IMR-90 (cell line): ENCODE data around the gene EFCAB8. TPM values are rescaled to one million over a fixed set of nuclear protein-coding genes. Genes with fewer than 3 reads are reported as not detected.

ENCODE experiments used
- ATAC-seq: fragments of 200-7000 bp; cut with Tn5 transposase; 2 replicates; pipeline ENCODE4 v1.9.1; 2020; ENCODE audit warnings: low read depth, mild to moderate bottlenecking, moderate library complexity
- BruUV-seq: library from RNA; stranded (reverse); fragments of 400-500 nt; replicated peaks from 2 replicates; lab custom pipeline; 2021; lab: Mats Ljungman, UMichigan
- CTCF ChIA-PET: fragments of 300-600 bp; formaldehyde crosslinking; extraction: SDS; loops from one replicate; lab custom pipeline; 2021; ENCODE audit warnings: antibody characterized with exemption; lab: Yijun Ruan, JAX
- POLR2A ChIA-PET: fragments of 300-600 bp; sonication (Branson Sonifier 250); formaldehyde crosslinking; loops from one replicate; lab custom pipeline; 2022; ENCODE audit warnings: antibody characterized with exemption; ENCODE audit not compliant: unreplicated experiment; lab: Charles Lee
- DNase-seq: peaks from one replicate; pipeline ENCODE4 v3.0.0; 2013
- H2AFZ ChIP-seq: replicated peaks from 2 replicates; pipeline ENCODE3; 2013; ENCODE audit warnings: low read length, mild to moderate bottlenecking; ENCODE audit not compliant: poor library complexity
- H2AK5ac ChIP-seq: 2 replicates; pipeline ENCODE4 v1.6.1; 2013; ENCODE audit warnings: low read depth, low read length, inconsistent platforms
- H2AK9ac ChIP-seq: replicated peaks from 2 replicates; pipeline ENCODE3; 2013; ENCODE audit warnings: mild to moderate bottlenecking, low read depth, low read length, moderate library complexity; ENCODE audit not compliant: poor library complexity
- H2BK120ac ChIP-seq: 2 replicates; pipeline ENCODE4 v1.6.1; 2013; ENCODE audit warnings: low read depth, low read length, inconsistent platforms
- H2BK15ac ChIP-seq: 3 replicates; pipeline ENCODE4 v1.6.1; 2013; ENCODE audit warnings: low read depth, low read length, inconsistent platforms
- H2BK20ac ChIP-seq: 2 replicates; pipeline ENCODE4 v1.6.1; 2013; ENCODE audit warnings: low read depth, mild to moderate bottlenecking, inconsistent platforms, low read length, moderate library complexity
- H2BK5ac ChIP-seq: 2 replicates; pipeline ENCODE4 v1.6.1; 2013; ENCODE audit warnings: mild to moderate bottlenecking, low read depth, low read length, inconsistent platforms; ENCODE audit not compliant: poor library complexity, severe bottlenecking
- H3K14ac ChIP-seq: replicated peaks from 2 replicates; pipeline ENCODE4 v1.6.1; 2013; ENCODE audit warnings: low read depth, low read length, inconsistent platforms
- H3K18ac ChIP-seq: 2 replicates; pipeline ENCODE4 v1.6.1; 2013; ENCODE audit warnings: low read depth, low read length, control low read depth
- H3K23ac ChIP-seq: 2 replicates; pipeline ENCODE4 v1.6.1; 2013; ENCODE audit warnings: low read depth, low read length, inconsistent platforms
- H3K27ac ChIP-seq: 2 replicates; pipeline ENCODE4 v1.5.1; 2013; ENCODE audit warnings: mild to moderate bottlenecking, control low read depth, low read length; ENCODE audit not compliant: insufficient read depth
- H3K27me3 ChIP-seq: 2 replicates; pipeline ENCODE4 v1.6.1; 2013; ENCODE audit warnings: low read length; ENCODE audit not compliant: control insufficient read depth, insufficient read depth
- H3K36me3 ChIP-seq: 2 replicates; pipeline ENCODE4 v1.6.1; 2013; ENCODE audit warnings: low read length, mixed read lengths; ENCODE audit not compliant: control insufficient read depth, insufficient read depth
- H3K4ac ChIP-seq: 2 replicates; pipeline ENCODE4 v1.6.1; 2013; ENCODE audit warnings: low read depth, low read length, inconsistent platforms
- H3K4me1 ChIP-seq: 2 replicates; pipeline ENCODE4 v1.6.1; 2013; ENCODE audit warnings: low read length, mixed read lengths; ENCODE audit not compliant: control insufficient read depth, insufficient read depth
- H3K4me2 ChIP-seq: 2 replicates; pipeline ENCODE4 v1.6.1; 2013; ENCODE audit warnings: low read depth, mild to moderate bottlenecking, control low read depth, low read length, moderate library complexity
- H3K4me3 ChIP-seq: 2 replicates; pipeline ENCODE4 v1.5.1; 2013; ENCODE audit warnings: low read depth, mild to moderate bottlenecking, control low read depth, low read length, moderate library complexity; ENCODE audit not compliant: insufficient read depth
- H3K56ac ChIP-seq: 2 replicates; pipeline ENCODE4 v1.6.1; 2013; ENCODE audit warnings: low read length, inconsistent platforms; ENCODE audit not compliant: insufficient read depth; ENCODE audit errors: extremely low read depth
- H3K79me1 ChIP-seq, 2 experiments: 2 replicates each; pipeline ENCODE4 v1.6.1; 2013; ENCODE audit warnings: low read length in 2 of 2, inconsistent platforms in 1 of 2, low read depth in 1 of 2
- H3K9ac ChIP-seq: 2 replicates; pipeline ENCODE4 v1.6.1; 2013; ENCODE audit warnings: low read depth, low read length, control low read depth
- H3K9me1 ChIP-seq: 2 replicates; pipeline ENCODE4 v1.6.1; 2013; ENCODE audit warnings: low read length, inconsistent platforms; ENCODE audit not compliant: insufficient read depth
- H3K9me3 ChIP-seq: 2 replicates; pipeline ENCODE4 v1.6.1; 2013; ENCODE audit warnings: low read length; ENCODE audit not compliant: control insufficient read depth, insufficient read depth
- H4K20me1 ChIP-seq: 2 replicates; pipeline ENCODE4 v1.6.1; 2013; ENCODE audit warnings: low read length, inconsistent platforms; ENCODE audit not compliant: insufficient read depth
- H4K5ac ChIP-seq: 2 replicates; pipeline ENCODE4 v1.6.1; 2013; ENCODE audit warnings: mild to moderate bottlenecking, low read depth, low read length, control low read depth
- H4K8ac ChIP-seq, 2 experiments: 2 replicates each; pipeline ENCODE4 v1.6.1; 2013; ENCODE audit warnings: low read depth in 2 of 2, low read length in 2 of 2, control low read depth in 1 of 2, inconsistent platforms in 1 of 2
- H4K91ac ChIP-seq: 2 replicates; pipeline ENCODE4 v1.6.1; 2013; ENCODE audit warnings: low read depth, low read length, inconsistent platforms; ENCODE audit not compliant: insufficient read depth
- BHLHE40 ChIP-seq: fragments of 150-350 bp; IDR thresholded peaks from 2 replicates; pipeline ENCODE4 v1.6.1; 2016; ENCODE audit warnings: mild to moderate bottlenecking, low read depth, low read length
- CEBPB ChIP-seq: IDR thresholded peaks from 2 replicates; pipeline ENCODE4 v1.6.1; 2012; ENCODE audit warnings: low read depth, low read length, improper control_type of control experiment
- CHD1 ChIP-seq: IDR thresholded peaks from 2 replicates; pipeline ENCODE4 v1.6.1; 2012; ENCODE audit warnings: low read depth, low read length, improper control_type of control experiment
- CTCF ChIP-seq: conservative IDR thresholded peaks from 2 replicates; pipeline ENCODE4 v1.5.1; 2012; ENCODE audit warnings: mild to moderate bottlenecking, low read depth, low read length, improper control_type of control experiment
- ELK1 ChIP-seq: fragments of 150-350 bp; IDR thresholded peaks from 2 replicates; pipeline ENCODE4 v1.6.1; 2016; ENCODE audit warnings: low read depth, mild to moderate bottlenecking, low read length, moderate library complexity, borderline replicate concordance
- FOS ChIP-seq: fragments of 150-350 bp; IDR thresholded peaks from 2 replicates; pipeline ENCODE4 v1.6.1; 2016; ENCODE audit warnings: low read depth, low read length
- MAFK ChIP-seq: IDR thresholded peaks from 2 replicates; pipeline ENCODE4 v1.6.1; 2012; ENCODE audit warnings: low read depth, low read length, improper control_type of control experiment
- MAZ ChIP-seq: IDR thresholded peaks from 2 replicates; pipeline ENCODE4 v1.6.1; 2012; ENCODE audit warnings: low read depth, mild to moderate bottlenecking, low read length, improper control_type of control experiment, moderate library complexity, borderline replicate concordance
- MXI1 ChIP-seq: IDR thresholded peaks from 2 replicates; pipeline ENCODE4 v1.6.1; 2012; ENCODE audit warnings: low read depth, mild to moderate bottlenecking, low read length, moderate library complexity, borderline replicate concordance
- NFE2L2 ChIP-seq: fragments of 150-350 bp; IDR thresholded peaks from 2 replicates; pipeline ENCODE4 v1.6.1; 2016; ENCODE audit warnings: low read depth, mild to moderate bottlenecking, low read length
- POLR2A ChIP-seq: IDR thresholded peaks from 2 replicates; pipeline ENCODE4 v1.6.1; 2012; ENCODE audit warnings: mild to moderate bottlenecking, low read depth, low read length
- RAD21 ChIP-seq: IDR thresholded peaks from 2 replicates; pipeline ENCODE4 v1.6.1; 2012; ENCODE audit warnings: low read length, improper control_type of control experiment
- RCOR1 ChIP-seq: IDR thresholded peaks from 2 replicates; pipeline ENCODE4 v1.6.1; 2012; ENCODE audit warnings: mild to moderate bottlenecking, low read length, improper control_type of control experiment; ENCODE audit not compliant: insufficient replicate concordance
- RFX5 ChIP-seq: IDR thresholded peaks from 2 replicates; pipeline ENCODE4 v1.8.0; 2012; ENCODE audit warnings: low read depth, mild to moderate bottlenecking, low read length, moderate library complexity
- USF2 ChIP-seq: fragments of 150-350 bp; IDR thresholded peaks from 2 replicates; pipeline ENCODE4 v1.6.1; 2017; ENCODE audit warnings: mild to moderate bottlenecking, antibody characterized with exemption, low read length, low read depth
- WGBS, 2 experiments: methylation state at CpG; one replicate each; pipeline versions ENCODE4 v1.1.5 to v1.1.7; 2013; ENCODE audit warnings: missing lambda C conversion rate in 2 of 2; ENCODE audit not compliant: insufficient read length in 1 of 2; ENCODE audit errors: extremely low coverage in 2 of 2; 5-methylcytosine and 5-hydroxymethylcytosine counted together
- dilution Hi-C: fragments of 300-500 bp; cut with HindIII; formaldehyde crosslinking; loops from one replicate; pipeline ENCODE4 v1.14.3; 2018; ENCODE audit warnings: low sequenced_read_pairs; ENCODE audit not compliant: unreplicated experiment
- in situ Hi-C: fragments of 300-500 bp; cut with MboI; formaldehyde crosslinking; loops from 3 replicates; pipeline ENCODE4 v1.14.3; 2019; ENCODE audit warnings: low sequenced_read_pairs, inconsistent platforms, mixed read lengths
- intact Hi-C: fragments of 100-400 bp; cut with micrococcal nuclease; formaldehyde crosslinking; loops from 2 replicates; pipeline ENCODE4 v1.10.0; 2022
- polyA plus RNA-seq, 3 experiments: library from polyadenylated mRNA; depleted of rRNA; stranded (reverse); fragments of >200 nt; gene quantifications; 2 replicates each; pipeline ENCODE4 v1.2.3, GENCODE V29; 2012; ENCODE audit warnings: low replicate concordance in 1 of 3
- total RNA-seq: library from RNA; depleted of rRNA; stranded (reverse); fragments of >200 nt; gene quantifications from 2 replicates; pipeline ENCODE4 v1.2.3, GENCODE V29; 2012

The EFCAB8 gene
- total and polyA plus RNA-seq, 2 of the 4 experiments (the other 2 are of a cell fraction), result not detected

GRCh38 chr20:32885952-32886351, 27.2 kb downstream of the EFCAB8 start:
- no TSS peak for BruUV-seq
- TF ChIP-seq MXI1 (no peak), BHLHE40 (no peak), CTCF (no peak), ELK1 (no peak), RAD21 (no peak), RCOR1 (no peak), MAZ (no peak), RFX5 (no peak), POLR2A (no peak), CEBPB (no peak), FOS (no peak), NFE2L2 (no peak), CHD1 (no peak), MAFK (no peak), USF2 (no peak)
- POLR2A ChIA-PET, result no interaction called here

More at GRCh38 chr20:32885952-32886351, 27.2 kb downstream of the EFCAB8 start:
- no peaks in the 10 kb centered on the region for H4K20me1 ChIP-seq
- no peak overlapping the region for H2AK5ac ChIP-seq
- no peak overlapping the region for H4K91ac ChIP-seq
- H3K23ac ChIP-seq, result no peak overlapping the region
- H2BK20ac ChIP-seq, result no peak overlapping the region
- H3K79me1 ChIP-seq, result no peaks in the 10 kb centered on the region
- intact Hi-C loops (no loop called here), in situ Hi-C loops (no loop called here), dilution Hi-C loops (no loop called here)
- no peak overlapping the region for H3K4me3 ChIP-seq
- H3K18ac ChIP-seq, result no peak overlapping the region
- H3K9me3 ChIP-seq, result no peaks in the 10 kb centered on the region
- no peak overlapping the region for H2AK9ac ChIP-seq
- no peaks in the 10 kb centered on the region for H3K36me3 ChIP-seq
- no peak overlapping the region for H2BK15ac ChIP-seq
- DNase-seq (no peak), ATAC-seq (no peak)
- H3K14ac ChIP-seq, result no peak overlapping the region
- H2AFZ ChIP-seq, result no peak overlapping the region
- no peak overlapping the region for H2BK5ac ChIP-seq
- CTCF ChIA-PET, result no interaction called here
- no peaks in the 10 kb centered on the region for H3K4me1 ChIP-seq
- peaks cover 2% of the 10 kb centered on the region; the same call in 1 of the 2 replicates for H3K27me3 ChIP-seq
- no peak overlapping the region for H4K8ac ChIP-seq
- H2BK120ac ChIP-seq, result no peak overlapping the region
- no peak overlapping the region for H4K5ac ChIP-seq
- H3K4me2 ChIP-seq, result no peak overlapping the region
- peaks cover 2% of the 10 kb centered on the region; the same call in 1 of the 2 replicates for H3K9me1 ChIP-seq
- 71% methylated on average over 3 of the region's 4 CpGs; no CpG with 5 or more reads in 1 of the 2 experiments for WGBS, 2 experiments
- no peak overlapping the region for H3K9ac ChIP-seq
- no peak overlapping the region for H3K27ac ChIP-seq
- H3K4ac ChIP-seq, result no peak overlapping the region
- H3K56ac ChIP-seq, result no peak overlapping the region
